Esophagus muscularis mucosa (tissue), 4 donors: ENCODE results near the gene CREG1. TPM values are rescaled to one million over a fixed set of nuclear protein-coding genes. Genes with fewer than 3 reads are reported as not detected.

ENCODE experiments used
- DNase-seq: peaks from one replicate; pipeline ENCODE4 v3.0.0-alpha.2; 2017; ENCODE audit errors: extremely low spot score
- H3K27ac ChIP-seq, 4 donors: fragments of 200-600 bp; sonication (generic); replicated peaks in 1 of 4; 1 replicate in 3 of 4; 2 replicates in 1 of 4; pipeline ENCODE4 v1.5.1; 2016 to 2019; ENCODE audit warnings: mild to moderate bottlenecking in 1 of 4
- H3K27me3 ChIP-seq, 4 donors: fragments of 200-600 bp; sonication (generic); one replicate each; pipeline versions ENCODE4 v1.5.1 to v1.6.0; 2016 to 2019
- H3K36me3 ChIP-seq, 4 donors: fragments of 200-600 bp; sonication (generic); one replicate each; pipeline ENCODE4 v1.5.1; 2016 to 2019
- H3K4me1 ChIP-seq, 4 donors: fragments of 200-600 bp; sonication (generic); one replicate each; pipeline ENCODE4 v1.5.1; 2016 to 2019
- H3K4me3 ChIP-seq, 4 donors: fragments of 200-600 bp; sonication (generic); 1 replicate in 2 of 4; 2 replicates in 2 of 4; pipeline ENCODE4 v1.5.1; 2016 to 2019; ENCODE audit warnings: mild to moderate bottlenecking in 4 of 4, moderate library complexity in 1 of 4
- H3K9me3 ChIP-seq, 4 donors: fragments of 200-600 bp; sonication (generic); 1 replicate in 3 of 4; 2 replicates in 1 of 4; pipeline ENCODE4 v1.5.1; 2016 to 2019
- CTCF ChIP-seq, 3 experiments: fragments of 200-600 bp in 2 of 3; fragments of 450-650 bp in 1 of 3; sonication (generic) in 2 of 3; IDR thresholded peaks; one replicate each; pipeline ENCODE4 v1.5.1; 2017 to 2019; ENCODE audit warnings: antibody characterized with exemption in 3 of 3, mild to moderate bottlenecking in 2 of 3, moderate library complexity in 1 of 3
- EP300 ChIP-seq: sonication (generic); formaldehyde crosslinking; IDR thresholded peaks from one replicate; pipeline ENCODE4 v1.6.1; 2017; ENCODE audit warnings: antibody characterized with exemption
- POLR2A ChIP-seq: fragments of 450-650 bp; IDR thresholded peaks from one replicate; pipeline ENCODE4 v1.6.1; 2017; ENCODE audit warnings: antibody characterized with exemption, moderate library complexity, mild to moderate bottlenecking, low read depth
- POLR2AphosphoS5 ChIP-seq, 2 donors: sonication (generic); formaldehyde crosslinking; IDR thresholded peaks; one replicate each; pipeline ENCODE4 v1.6.1; 2017; ENCODE audit warnings: antibody characterized with exemption in 2 of 2
- WGBS: methylation state at CpG from one replicate; pipeline ENCODE4 v1.1.5; 2018; 5-methylcytosine and 5-hydroxymethylcytosine counted together
- intact Hi-C: fragments of 100-400 bp; cut with DNase I; formaldehyde crosslinking; loops from one replicate; pipeline ENCODE4 v1.15.1; 2023
- total RNA-seq, 4 donors: library from RNA; depleted of rRNA; stranded (reverse); fragments of >200 nt; gene quantifications; one replicate each; pipeline versions ENCODE4 v1.1.0 to v1.2.1, GENCODE V29; 2016

CREG1 gene
- total RNA-seq, 4 donors from 2014 or later, result 121 to 203 (median 158) TPM

GRCh38 chr1:167587342-167587741 is 33.8 kb upstream of the CREG1 start:
- DNase-seq, result no peak
- Histone ChIP-seq H3K4me1 (no peaks in the 10 kb centered on the region), H3K9me3 (no peaks in the 10 kb centered on the region), H3K36me3 (no peaks in the 10 kb centered on the region), H3K27ac (no peak overlapping the region), H3K27me3 (no peaks in the 10 kb centered on the region), H3K4me3 (no peak overlapping the region)
- WGBS, result 100% methylated on average over 1 of the region's 2 CpGs
- intact Hi-C loops, result no loop called here
- TF ChIP-seq EP300, result no peak
- TF ChIP-seq CTCF (IDR thresholded peaks at IDR 0.05), result no peak

GRCh38 chr1:167584581-167584980 is 31.0 kb upstream of the CREG1 start:
- intact Hi-C loops, result no loop called here
- no peak overlapping the region for H3K27ac ChIP-seq
- no peaks in the 10 kb centered on the region for H3K4me1 ChIP-seq
- TF ChIP-seq POLR2AphosphoS5 (IDR thresholded peaks at IDR 0.05), result no peak
- TF ChIP-seq POLR2A, result no peak
- no peak for TF ChIP-seq EP300
- no peak for TF ChIP-seq CTCF (IDR thresholded peaks at IDR 0.05)
- 80% methylated on average over 2 of the region's 3 CpGs for WGBS
- H3K27me3 ChIP-seq, result no peaks in the 10 kb centered on the region
- H3K36me3 ChIP-seq, result no peaks in the 10 kb centered on the region
- no peak for DNase-seq
- no peaks in the 10 kb centered on the region for H3K9me3 ChIP-seq
- H3K4me3 ChIP-seq, result no peak overlapping the region

GRCh38 chr1:167582722-167583121 is 29.2 kb upstream of the CREG1 start:
- intact Hi-C loops, result no loop called here
- WGBS, result 95% methylated on average over 4 of the region's 4 CpGs

GRCh38 chr1:167582064-167582463 is 28.5 kb upstream of the CREG1 start:
- H3K9me3 ChIP-seq, result no peaks in the 10 kb centered on the region
- intact Hi-C loops, result no loop called here
- no peak for DNase-seq
- WGBS, result 89% methylated on average over 1 of the region's 1 CpG
- H3K27ac ChIP-seq, result no peak overlapping the region
- TF ChIP-seq CTCF (IDR thresholded peaks at IDR 0.05), result no peak
- no peak for TF ChIP-seq POLR2A
- no peak for TF ChIP-seq EP300
- TF ChIP-seq POLR2AphosphoS5 (IDR thresholded peaks at IDR 0.05), result no peak
- H3K4me3 ChIP-seq, result no peak overlapping the region
- H3K4me1 ChIP-seq, result no peaks in the 10 kb centered on the region
- no peaks in the 10 kb centered on the region for H3K36me3 ChIP-seq
- H3K27me3 ChIP-seq, result no peaks in the 10 kb centered on the region

More at GRCh38 chr1:167582722-167583121, 29.2 kb upstream of the CREG1 start:
- Histone ChIP-seq H3K27ac (no peak overlapping the region), H3K4me3 (no peak overlapping the region), H3K27me3 (no peaks in the 10 kb centered on the region), H3K9me3 (no peaks in the 10 kb centered on the region), H3K4me1 (no peaks in the 10 kb centered on the region), H3K36me3 (no peaks in the 10 kb centered on the region)
- DNase-seq, result no peak
- TF ChIP-seq POLR2A (no peak), CTCF (IDR thresholded peaks at IDR 0.05) (no peak), POLR2AphosphoS5 (IDR thresholded peaks at IDR 0.05) (no peak), EP300 (no peak)

- intact Hi-C loops, result no loop called here
- WGBS, result 67% methylated on average over 4 of the region's 4 CpGs
- H3K4me1 ChIP-seq, result no peaks in the 10 kb centered on the region
- H3K27me3 ChIP-seq, result no peaks in the 10 kb centered on the region
- H3K27ac ChIP-seq, result no peak overlapping the region
- H3K36me3 ChIP-seq, result no peaks in the 10 kb centered on the region
- DNase-seq, result no peak
- TF ChIP-seq EP300 (no peak), CTCF (IDR thresholded peaks at IDR 0.05) (no peak), POLR2A (no peak), POLR2AphosphoS5 (IDR thresholded peaks at IDR 0.05) (no peak)
- H3K9me3 ChIP-seq, result no peaks in the 10 kb centered on the region
- no peak overlapping the region for H3K4me3 ChIP-seq
Measured at GRCh38 chr1:167579986-167580385, 26.4 kb upstream of the CREG1 start.
